OCI-LY1 (cell line): Measurements from ENCODE around the gene FAM89B.

Experiments used
- H2AFZ ChIP-seq: fragments of 200-600 bp; sonication (generic), shearing (Covaris generic); 2 replicates; pipeline ENCODE4 v1.6.0; 2014; ENCODE audit warnings: antibody characterized with exemption, mild to moderate bottlenecking, low read length
- H3F3A ChIP-seq: fragments of 200-600 bp; sonication (generic), shearing (Covaris generic); 2 replicates; pipeline ENCODE4 v1.6.0; 2014; ENCODE audit warnings: mild to moderate bottlenecking, antibody characterized with exemption, low read length, moderate library complexity; ENCODE audit not compliant: insufficient read depth
- H3K27ac ChIP-seq: fragments of 200-600 bp; sonication (generic); 2 replicates; pipeline ENCODE4 v1.5.1; 2014; ENCODE audit warnings: low read length, mixed run types, mild to moderate bottlenecking, low read depth; ENCODE audit not compliant: poor library complexity, severe bottlenecking
- H3K27me3 ChIP-seq: fragments of 200-600 bp; sonication (generic); 2 replicates; pipeline ENCODE4 v1.6.0; 2014; ENCODE audit warnings: antibody characterized with exemption, mild to moderate bottlenecking, low read length, moderate library complexity; ENCODE audit not compliant: insufficient read depth
- H3K36me3 ChIP-seq: fragments of 200-600 bp; sonication (generic); 2 replicates; pipeline ENCODE4 v1.6.1; 2014; ENCODE audit warnings: mild to moderate bottlenecking, antibody characterized with exemption, low read length, moderate library complexity, mixed read lengths; ENCODE audit not compliant: insufficient read depth
- H3K4me1 ChIP-seq: fragments of 200-600 bp; sonication (generic); 2 replicates; pipeline ENCODE4 v1.5.1; 2014; ENCODE audit warnings: mild to moderate bottlenecking, low read length, moderate library complexity; ENCODE audit not compliant: insufficient read depth, severe bottlenecking
- H3K4me2 ChIP-seq: fragments of 200-600 bp; sonication (generic), shearing (Covaris generic); 2 replicates; pipeline ENCODE4 v1.6.1; 2014; ENCODE audit warnings: low read length
- H3K4me3 ChIP-seq: fragments of 200-600 bp; sonication (generic); 2 replicates; pipeline ENCODE4 v1.5.1; 2014; ENCODE audit warnings: low read length, low read depth, mild to moderate bottlenecking, mixed read lengths; ENCODE audit not compliant: poor library complexity, severe bottlenecking
- H3K79me2 ChIP-seq: fragments of 200-600 bp; shearing (Covaris generic); 2 replicates; pipeline ENCODE4 v1.6.1; 2016; ENCODE audit warnings: mixed run types, low read length, mixed read lengths; ENCODE audit not compliant: insufficient read depth
- H3K9ac ChIP-seq: fragments of 200-600 bp; sonication (generic), shearing (Covaris generic); 2 replicates; pipeline ENCODE4 v1.6.1; 2014; ENCODE audit warnings: mild to moderate bottlenecking, low read length, mixed read lengths
- H3K9me2 ChIP-seq: fragments of 200-600 bp; sonication (generic), shearing (Covaris generic); 2 replicates; pipeline ENCODE4 v1.6.1; 2014; ENCODE audit warnings: low read depth, mild to moderate bottlenecking, low read length, mixed read lengths
- H3K9me3 ChIP-seq: fragments of 200-600 bp; shearing (Covaris generic); 2 replicates; pipeline ENCODE4 v1.6.1; 2014; ENCODE audit warnings: low read length, mixed read lengths
- H4K20me1 ChIP-seq: fragments of 200-600 bp; sonication (generic), shearing (Covaris generic); 2 replicates; pipeline ENCODE4 v1.6.0; 2016; ENCODE audit warnings: mild to moderate bottlenecking, low read length; ENCODE audit not compliant: insufficient read depth
- EZH2 ChIP-seq: fragments of 200-600 bp; sonication (generic), shearing (Covaris generic); IDR thresholded peaks from 2 replicates; pipeline ENCODE4 v1.8.0; 2017; ENCODE audit warnings: borderline replicate concordance, mixed run types, mild to moderate bottlenecking, antibody characterized with exemption, low read length, moderate library complexity, mixed read lengths
- TF ChIP-seq, protein P1 (sequence below): fragments of 200-600 bp; sonication (generic), shearing (Covaris generic); IDR thresholded peaks from 2 replicates; pipeline ENCODE4 v1.5.1; 2017; ENCODE audit warnings: mild to moderate bottlenecking, antibody characterized with exemption, low read length, moderate library complexity, mixed read lengths

FAM89B gene

DNA sequence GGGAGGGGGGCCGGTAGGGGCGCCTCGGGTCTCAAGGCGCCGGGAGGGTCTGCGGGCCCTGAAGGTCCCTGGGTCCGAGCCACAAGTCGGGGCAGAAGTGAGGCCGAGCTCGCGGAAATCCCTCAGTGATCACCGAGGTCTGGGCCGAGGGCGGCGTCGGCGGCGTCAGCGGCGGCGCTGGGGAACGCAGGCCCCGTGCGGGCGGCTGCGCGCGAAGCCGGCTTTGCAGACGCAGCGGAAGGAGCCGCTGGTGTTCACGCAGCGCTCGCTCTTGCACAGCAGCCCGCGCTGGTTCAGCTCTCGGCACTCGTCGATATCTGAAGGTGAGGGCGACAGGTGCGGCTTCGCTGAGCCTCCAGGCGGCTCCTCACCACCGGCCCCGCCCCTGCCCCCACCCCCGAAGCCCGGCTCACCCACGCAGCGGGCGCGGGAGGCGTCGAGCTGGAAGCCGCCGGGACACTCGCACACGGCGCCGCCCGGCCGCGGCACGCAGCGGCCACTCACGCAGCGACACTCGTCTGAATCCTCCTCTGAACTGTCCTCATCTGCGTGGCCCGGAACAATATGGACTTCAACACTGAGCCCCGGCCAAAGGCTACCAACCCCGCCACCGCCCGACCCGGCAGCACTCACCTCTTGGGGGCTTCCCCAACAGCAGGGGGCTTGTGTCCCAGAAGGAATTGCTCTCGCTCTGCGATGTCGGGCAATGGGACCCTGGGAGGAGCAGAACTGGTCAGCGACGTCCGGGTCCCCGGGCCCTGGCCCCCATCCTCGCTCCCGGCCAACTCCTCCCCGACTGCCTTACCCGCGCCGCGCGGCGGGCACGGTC lies 33.2 kb upstream of the FAM89B start:
- Histone ChIP-seq H3K4me3 (peak overlapping the region; percentile 66), H3K4me1 (peaks cover 14% of the 10 kb centered on the region), H3K27me3 (no peaks in the 10 kb centered on the region), H3K36me3 (peaks cover 9% of the 10 kb centered on the region; the same call in 1 of the 2 replicates), H3K27ac (peak overlapping the region; percentile 39), H3K4me2 (peak overlapping the region; percentile 69), H3K9me2 (no peaks in the 10 kb centered on the region), H3K9ac (peak overlapping the region; percentile 52; the same call in 1 of the 2 replicates), H3K79me2 (no peaks in the 10 kb centered on the region), H2AFZ (no peak overlapping the region), H4K20me1 (no peaks in the 10 kb centered on the region), H3F3A (no peaks in the 10 kb centered on the region), H3K9me3 (no peaks in the 10 kb centered on the region)
- TF ChIP-seq, protein P1, sequence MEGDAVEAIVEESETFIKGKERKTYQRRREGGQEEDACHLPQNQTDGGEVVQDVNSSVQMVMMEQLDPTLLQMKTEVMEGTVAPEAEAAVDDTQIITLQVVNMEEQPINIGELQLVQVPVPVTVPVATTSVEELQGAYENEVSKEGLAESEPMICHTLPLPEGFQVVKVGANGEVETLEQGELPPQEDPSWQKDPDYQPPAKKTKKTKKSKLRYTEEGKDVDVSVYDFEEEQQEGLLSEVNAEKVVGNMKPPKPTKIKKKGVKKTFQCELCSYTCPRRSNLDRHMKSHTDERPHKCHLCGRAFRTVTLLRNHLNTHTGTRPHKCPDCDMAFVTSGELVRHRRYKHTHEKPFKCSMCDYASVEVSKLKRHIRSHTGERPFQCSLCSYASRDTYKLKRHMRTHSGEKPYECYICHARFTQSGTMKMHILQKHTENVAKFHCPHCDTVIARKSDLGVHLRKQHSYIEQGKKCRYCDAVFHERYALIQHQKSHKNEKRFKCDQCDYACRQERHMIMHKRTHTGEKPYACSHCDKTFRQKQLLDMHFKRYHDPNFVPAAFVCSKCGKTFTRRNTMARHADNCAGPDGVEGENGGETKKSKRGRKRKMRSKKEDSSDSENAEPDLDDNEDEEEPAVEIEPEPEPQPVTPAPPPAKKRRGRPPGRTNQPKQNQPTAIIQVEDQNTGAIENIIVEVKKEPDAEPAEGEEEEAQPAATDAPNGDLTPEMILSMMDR: no peak
- TF ChIP-seq EZH2: no peak

DNA sequence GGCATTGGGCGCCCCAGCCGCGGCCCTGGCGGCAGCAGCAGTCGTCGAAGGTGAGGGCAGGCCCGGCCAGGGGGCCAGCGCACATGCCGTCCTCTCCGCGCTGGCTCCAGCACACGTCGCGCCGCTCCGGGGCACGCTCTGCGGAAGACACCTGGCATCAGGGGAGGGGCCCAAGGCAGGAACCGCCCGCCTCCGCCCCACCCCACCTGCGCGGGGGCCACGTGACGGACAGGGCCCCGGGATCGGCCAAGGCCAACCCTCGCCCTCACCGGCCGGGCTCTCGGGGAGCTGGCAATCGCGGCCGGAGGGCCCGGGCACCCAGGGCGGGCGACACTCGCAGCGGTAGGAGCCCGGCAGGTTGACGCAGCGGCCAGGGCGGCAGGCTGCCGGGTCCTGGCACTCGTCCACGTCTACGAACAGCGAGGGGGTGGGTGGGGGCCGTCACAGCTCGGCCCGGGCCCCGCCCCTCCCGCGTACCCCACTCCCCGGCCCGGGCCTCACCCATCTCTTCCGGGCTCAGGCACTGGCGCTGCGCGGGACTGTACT lies 32.5 kb upstream of the FAM89B start:
- H4K20me1 ChIP-seq: no peaks in the 10 kb centered on the region
- no peak overlapping the region for H2AFZ ChIP-seq
- no peaks in the 10 kb centered on the region for H3K27me3 ChIP-seq
- H3K27ac ChIP-seq: peak overlapping the region; percentile 39
- H3K9me3 ChIP-seq: no peaks in the 10 kb centered on the region
- H3K4me2 ChIP-seq: peak overlapping the region; percentile 69
- H3K4me3 ChIP-seq: peak overlapping the region; percentile 66
- TF ChIP-seq, protein P1: no peak
- TF ChIP-seq EZH2: no peak
- H3K4me1 ChIP-seq: peaks cover 14% of the 10 kb centered on the region
- H3F3A ChIP-seq: no peaks in the 10 kb centered on the region
- no peaks in the 10 kb centered on the region for H3K9me2 ChIP-seq
- H3K79me2 ChIP-seq: no peaks in the 10 kb centered on the region
- peaks cover 9% of the 10 kb centered on the region; the same call in 1 of the 2 replicates for H3K36me3 ChIP-seq
- H3K9ac ChIP-seq: peak overlapping the region; percentile 52

DNA sequence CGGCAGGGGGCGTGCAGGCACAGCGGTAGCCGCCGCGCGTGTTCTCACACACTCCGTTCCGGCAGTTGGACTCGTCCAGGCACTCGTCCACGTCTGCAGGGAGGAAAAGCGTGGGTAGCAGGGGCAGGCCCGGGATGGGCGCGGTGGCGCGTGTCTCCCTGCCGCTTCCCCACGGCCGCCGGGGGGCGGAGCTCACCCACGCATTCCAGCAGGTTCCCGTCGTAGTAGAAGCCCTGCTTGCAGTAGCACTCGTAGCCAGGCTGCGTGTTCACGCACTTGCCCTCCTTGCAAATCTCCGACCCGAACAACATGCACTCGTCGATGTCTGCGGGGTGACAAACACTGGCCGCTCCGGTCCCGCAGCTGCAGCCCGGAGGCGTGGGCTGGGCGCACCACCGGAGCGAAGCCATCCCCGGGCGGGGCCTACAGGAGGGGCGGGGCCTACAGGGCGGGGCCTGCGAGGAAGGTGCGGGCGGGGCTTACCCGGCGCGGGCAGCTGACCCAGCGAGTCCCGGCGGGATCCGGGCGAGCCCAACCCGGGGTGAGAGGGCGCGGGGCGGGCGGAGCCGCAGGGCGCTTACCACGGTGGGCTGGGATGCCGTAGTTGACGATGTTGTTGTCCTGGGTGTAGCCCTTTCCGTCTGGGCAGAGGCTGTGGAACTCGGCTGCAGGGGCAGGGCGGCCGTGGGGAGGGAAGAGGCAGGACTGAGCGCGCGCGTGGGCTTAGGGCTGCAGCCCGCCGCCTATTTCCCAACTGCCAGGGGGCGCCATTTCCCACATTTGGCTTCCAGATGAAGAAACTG lies 31.8 kb upstream of the FAM89B start:
- Histone ChIP-seq H3K9me3 (no peaks in the 10 kb centered on the region), H3K27ac (peak overlapping the region; percentile 39), H3K9me2 (no peaks in the 10 kb centered on the region), H3K9ac (peak overlapping the region; percentile 54), H3K27me3 (no peaks in the 10 kb centered on the region), H2AFZ (no peak overlapping the region), H3K4me2 (peak overlapping the region; percentile 69), H4K20me1 (no peaks in the 10 kb centered on the region), H3K36me3 (peaks cover 6% of the 10 kb centered on the region; the same call in 1 of the 2 replicates), H3K79me2 (no peaks in the 10 kb centered on the region), H3K4me3 (peak overlapping the region; percentile 66), H3F3A (no peaks in the 10 kb centered on the region), H3K4me1 (peaks cover 14% of the 10 kb centered on the region)
- TF ChIP-seq, protein P1: peak; percentile 88
- no peak for TF ChIP-seq EZH2
